Left renal cortex interstitium (tissue), 4 donors: ENCODE measurements around the gene CLSTN1. TPM values are rescaled to one million over a fixed set of nuclear protein-coding genes. Genes with fewer than 3 reads are reported as not detected.

Experiments
- DNase-seq, 4 donors: peaks; one replicate each; pipeline ENCODE4 v3.0.0-alpha.2; 2013; ENCODE audit warnings: low read depth in 4 of 4, low spot score in 2 of 4, missing footprints in 1 of 4
- polyA plus RNA-seq, 4 donors: library from polyadenylated mRNA; unstranded; fragments of 120-200 nt; gene quantifications; one replicate each; pipeline ENCODE4 v1.2.1, GENCODE V29; 2013; ENCODE audit not compliant: insufficient read length in 4 of 4

CLSTN1 gene
- polyA plus RNA-seq, 4 donors: 134 to 167 (median 156) TPM

GRCh38 chr1:9735800-9736199, 88.0 kb downstream of the CLSTN1 start:
- no peak for DNase-seq

DNA sequence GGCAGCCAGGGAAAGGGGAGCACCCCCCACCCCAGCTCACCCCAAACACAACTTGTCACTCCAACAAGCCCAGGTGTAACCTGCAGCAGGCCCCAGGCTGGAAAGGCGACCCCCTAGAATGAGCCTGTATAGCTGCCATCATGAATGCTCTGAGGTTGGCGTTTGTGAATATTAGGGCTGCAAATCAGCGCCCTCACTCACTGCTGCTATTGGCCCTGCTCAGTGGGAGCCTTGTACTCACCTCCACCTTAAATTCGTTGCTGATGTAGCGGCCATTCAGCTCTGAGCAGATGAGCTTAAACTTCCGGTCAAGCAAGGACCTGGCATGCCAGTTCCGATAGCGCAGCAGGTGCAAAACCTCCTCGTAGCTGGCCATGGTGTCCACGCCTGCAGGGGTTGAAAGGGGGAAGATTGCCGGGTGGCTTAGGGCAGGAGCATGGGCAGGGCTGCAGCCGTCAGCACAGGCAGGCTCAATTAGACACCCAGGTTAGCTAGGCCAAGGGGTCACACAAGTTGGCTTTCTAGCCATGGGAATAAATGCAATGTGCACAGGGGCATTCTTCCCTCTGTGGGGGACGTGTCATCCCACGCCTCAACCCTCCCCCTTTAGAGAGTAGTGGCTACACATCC, 90.5 kb downstream of the CLSTN1 start:
- DNase-seq: no peak

DNA sequence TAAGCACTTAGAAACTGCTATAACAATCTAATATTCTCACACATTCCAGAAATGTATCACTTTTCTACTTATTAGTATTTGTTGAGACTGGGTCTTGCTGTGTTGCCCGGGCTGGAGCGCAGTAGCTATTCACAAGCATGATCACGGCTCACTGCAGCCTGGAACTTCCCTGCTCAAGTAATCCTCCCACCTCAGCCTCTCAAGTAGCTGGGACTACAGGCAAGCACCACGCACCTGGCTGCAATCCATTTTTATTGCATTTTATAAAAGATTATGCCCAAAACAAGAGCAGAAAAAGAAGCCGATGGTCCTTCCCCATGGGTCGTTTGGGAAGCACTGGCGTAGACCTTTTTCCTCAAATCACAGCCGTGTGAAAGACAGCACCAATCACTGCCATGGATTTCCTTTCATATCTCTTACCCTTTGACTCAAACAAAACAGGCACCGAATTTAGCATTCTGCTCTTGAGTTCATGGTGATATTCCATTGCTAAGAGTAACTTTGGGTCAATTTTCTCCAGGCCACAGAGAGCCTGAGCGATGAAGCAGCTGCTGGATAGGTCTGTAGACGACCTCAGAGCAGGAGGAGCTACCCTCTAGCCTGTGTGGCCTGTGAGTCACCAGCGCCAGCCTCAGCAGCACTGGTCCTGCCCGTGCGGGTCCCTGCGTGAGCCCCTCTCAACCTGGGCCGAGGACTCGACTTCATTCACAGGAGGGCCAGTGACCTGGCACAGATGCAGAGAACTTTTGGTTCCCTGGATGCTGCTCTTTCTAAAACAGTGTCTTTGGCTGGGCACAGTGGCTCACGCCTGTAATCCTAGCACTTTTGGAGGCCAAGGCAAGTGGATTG, 91.4 kb downstream of the CLSTN1 start:
- DNase-seq: no peak

DNA sequence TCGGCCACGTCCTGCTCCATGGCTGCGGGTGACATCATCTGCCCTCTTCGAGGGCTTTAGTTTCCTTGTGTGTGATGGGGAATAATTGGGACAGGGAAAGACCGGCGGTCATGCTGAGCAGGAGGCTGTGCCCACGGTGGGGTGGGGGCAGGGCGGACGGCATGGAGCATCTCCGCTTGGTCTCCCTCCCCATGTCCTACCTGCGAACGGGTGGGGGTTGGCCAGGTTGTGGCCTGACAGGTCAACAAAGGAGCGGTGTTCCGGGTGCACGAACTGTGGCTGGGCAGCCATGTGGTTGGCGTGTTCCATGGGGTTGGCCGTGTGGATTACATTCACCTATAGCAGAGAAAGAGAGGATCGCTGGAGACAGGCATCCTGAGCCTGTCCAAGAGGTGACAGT, 92.2 kb downstream of the CLSTN1 start:
- DNase-seq: no peak

DNA sequence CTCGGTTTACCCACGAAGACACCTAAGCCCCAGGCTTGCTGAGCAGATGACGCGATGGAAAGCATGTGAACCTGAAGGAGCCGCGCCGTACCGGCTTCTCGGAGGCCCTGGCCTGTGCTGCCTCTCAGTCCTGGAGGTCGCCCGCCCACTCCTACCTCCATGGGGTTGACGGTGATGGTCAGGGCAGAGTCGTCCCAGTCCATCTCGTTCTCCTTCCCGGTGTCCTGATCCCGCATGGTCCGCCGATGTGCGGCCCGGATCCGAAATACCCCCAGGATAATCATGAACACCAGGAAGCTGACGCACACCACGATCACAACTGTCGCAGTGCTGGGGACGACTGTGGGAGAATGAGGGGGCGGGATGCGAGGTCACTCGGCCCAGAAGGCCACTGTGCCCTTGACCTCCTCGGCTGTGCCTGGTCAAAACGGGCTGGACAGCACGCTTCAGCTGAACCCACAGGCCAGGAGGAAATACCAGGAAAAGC, 92.7 kb downstream of the CLSTN1 start:
- DNase-seq: no peak

GRCh38 chr1:9730096-9730901, 93.5 kb downstream of the CLSTN1 start:
- DNase-seq: no peak

GRCh38 chr1:9729523-9729922, 94.2 kb downstream of the CLSTN1 start:
- no peak for DNase-seq

GRCh38 chr1:9728451-9729295, 95.1 kb downstream of the CLSTN1 start:
- no peak for DNase-seq

DNA sequence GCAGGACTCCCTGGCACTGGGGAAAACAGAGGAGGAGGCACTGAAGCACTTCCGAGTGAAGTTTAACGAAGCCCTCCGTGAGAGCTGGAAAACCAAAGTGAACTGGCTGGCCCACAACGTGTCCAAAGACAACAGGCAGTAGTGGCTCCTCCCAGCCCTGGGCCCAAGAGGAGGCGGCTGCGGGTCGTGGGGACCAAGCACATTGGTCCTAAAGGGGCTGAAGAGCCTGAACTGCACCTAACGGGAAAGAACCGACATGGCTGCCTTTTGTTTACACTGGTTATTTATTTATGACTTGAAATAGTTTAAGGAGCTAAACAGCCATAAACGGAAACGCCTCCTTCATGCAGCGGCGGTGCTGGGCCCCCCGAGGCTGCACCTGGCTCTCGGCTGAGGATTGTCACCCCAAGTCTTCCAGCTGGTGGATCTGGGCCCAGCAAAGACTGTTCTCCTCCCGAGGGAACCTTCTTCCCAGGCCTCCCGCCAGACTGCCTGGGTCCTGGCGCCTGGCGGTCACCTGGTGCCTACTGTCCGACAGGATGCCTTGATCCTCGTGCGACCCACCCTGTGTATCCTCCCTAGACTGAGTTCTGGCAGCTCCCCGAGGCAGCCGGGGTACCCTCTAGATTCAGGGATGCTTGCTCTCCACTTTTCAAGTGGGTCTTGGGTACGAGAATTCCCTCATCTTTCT, 96.7 kb downstream of the CLSTN1 start:
- no peak for DNase-seq

GRCh38 chr1:9726406-9726805, 97.4 kb downstream of the CLSTN1 start:
- DNase-seq: no peak

GRCh38 chr1:9724706-9725476, 98.9 kb downstream of the CLSTN1 start:
- DNase-seq: no peak

DNA sequence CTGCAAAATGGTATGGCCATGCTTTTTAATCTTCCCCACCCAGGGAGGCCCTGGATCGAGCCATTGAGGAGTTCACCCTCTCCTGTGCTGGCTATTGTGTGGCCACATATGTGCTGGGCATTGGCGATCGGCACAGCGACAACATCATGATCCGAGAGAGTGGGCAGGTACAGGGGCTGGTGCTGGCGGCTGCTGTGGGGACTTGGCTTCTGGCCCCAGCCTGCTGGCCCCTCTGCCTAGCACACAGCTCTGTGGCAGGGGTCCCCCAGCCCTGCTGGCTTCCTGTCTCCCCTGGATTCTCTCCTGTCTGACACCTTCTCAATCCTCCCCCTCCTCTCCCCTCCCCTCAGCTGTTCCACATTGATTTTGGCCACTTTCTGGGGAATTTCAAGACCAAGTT, 99.8 kb downstream of the CLSTN1 start:
- no peak for DNase-seq

DNA sequence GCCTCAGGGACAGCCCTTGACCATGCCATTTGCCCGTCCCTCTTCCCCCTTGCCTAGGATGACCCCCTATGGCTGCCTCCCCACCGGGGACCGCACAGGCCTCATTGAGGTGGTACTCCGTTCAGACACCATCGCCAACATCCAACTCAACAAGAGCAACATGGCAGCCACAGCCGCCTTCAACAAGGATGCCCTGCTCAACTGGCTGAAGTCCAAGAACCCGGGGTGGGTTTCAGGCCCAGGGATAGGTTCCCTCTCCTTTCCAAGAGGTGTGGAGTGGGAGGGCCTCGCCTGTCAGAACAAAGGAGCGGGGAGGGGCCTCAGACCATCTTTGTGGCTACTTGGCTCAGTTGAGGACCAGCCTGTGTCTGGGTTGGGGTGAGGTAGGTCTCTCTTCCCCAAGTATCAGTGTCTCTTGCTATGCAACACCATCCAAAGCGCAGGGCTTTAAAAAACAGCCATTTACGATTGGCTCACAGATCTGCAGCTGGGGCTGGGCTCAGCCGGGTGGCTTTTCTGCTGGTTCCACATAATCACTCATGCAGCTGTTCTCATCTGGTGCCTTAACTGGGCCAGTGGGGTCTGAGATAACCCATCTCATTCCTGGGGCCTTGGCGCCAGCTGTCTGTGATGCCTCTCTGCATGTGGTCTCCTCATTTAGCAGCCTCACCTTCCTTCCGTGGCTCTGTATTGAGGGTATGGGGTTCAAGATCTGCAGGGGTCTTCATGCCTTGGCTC, 100.5 kb downstream of the CLSTN1 start:
- DNase-seq: no peak

- no peak for DNase-seq
Observed at GRCh38 chr1:9722378-9722749, 101.4 kb downstream of the CLSTN1 start.

- peak in 1 of 4 donors; percentile 21 for DNase-seq
Observed at GRCh38 chr1:9721606-9722377, 102.0 kb downstream of the CLSTN1 start.

DNA sequence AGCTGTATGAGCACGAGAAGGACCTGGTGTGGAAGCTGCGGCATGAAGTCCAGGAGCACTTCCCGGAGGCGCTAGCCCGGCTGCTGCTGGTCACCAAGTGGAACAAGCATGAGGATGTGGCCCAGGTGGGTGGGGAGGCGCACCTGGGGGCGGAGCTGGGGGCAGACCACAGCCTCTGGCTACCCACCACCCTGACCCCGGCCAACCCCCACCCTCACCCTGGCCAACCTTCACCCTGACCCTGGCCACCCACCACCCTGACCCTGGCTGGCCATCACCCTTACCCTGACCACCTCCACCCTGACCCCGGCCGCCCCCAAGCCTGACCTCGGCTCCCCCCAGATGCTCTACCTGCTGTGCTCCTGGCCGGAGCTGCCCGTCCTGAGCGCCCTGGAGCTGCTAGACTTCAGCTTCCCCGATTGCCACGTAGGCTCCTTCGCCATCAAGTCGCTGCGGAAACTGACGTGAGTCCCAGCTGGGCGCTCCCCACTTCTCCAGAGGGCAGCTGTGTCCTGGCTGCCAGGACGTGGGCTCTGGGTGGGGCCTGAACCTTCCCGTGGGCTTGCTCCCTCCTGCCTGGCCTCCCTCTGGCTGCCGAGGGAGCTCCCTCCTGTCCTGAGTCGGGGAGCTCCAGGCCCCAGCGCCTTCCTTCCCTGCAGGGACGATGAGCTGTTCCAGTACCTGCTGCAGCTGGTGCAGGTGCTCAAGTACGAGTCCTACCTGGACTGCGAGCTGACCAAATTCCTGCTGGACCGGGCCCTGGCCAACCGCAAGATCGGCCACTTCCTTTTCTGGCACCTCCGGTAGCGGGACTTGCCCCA, 102.8 kb downstream of the CLSTN1 start:
- no peak for DNase-seq
